ENCODE data around the gene CACNA1C.
A peak's percentile ranks its signal among the peaks of the same experiment; 100 is the strongest.

Gene CACNA1C

DNA sequence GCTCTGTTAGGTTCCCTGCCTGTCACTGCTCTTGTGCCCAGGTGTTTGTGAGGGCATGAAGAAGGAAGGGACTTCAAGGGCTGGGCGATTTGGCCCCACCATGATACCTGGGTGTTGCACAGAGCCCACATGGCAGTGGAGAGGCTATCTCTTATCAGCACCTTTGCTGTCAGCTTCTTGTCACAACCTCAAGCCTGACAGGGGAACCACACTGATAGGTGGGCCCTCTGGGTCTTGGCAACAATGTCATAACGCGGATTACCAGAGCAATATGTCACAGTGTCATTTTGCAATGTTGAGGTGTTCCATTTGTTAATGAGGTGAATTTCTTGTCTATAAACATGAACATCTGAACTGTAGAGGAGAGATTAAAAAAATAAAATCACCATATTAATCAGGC is 22.9 kb upstream of the CACNA1C start:
- no peaks in the 10 kb centered on the region for H3K9me3 ChIP-seq (replicated peaks in 1 of 11)
- H3K4me3 ChIP-seq, result no peak overlapping the region
- TF ChIP-seq Cebpa-rat (IDR thresholded peaks at IDR 0.05), result no peak
- H3K4me1 ChIP-seq, result peaks cover 0 to 7% (median 4%) of the 10 kb centered on the region in 10 experiments; a peak in 8 of 20 replicates
- H3K36me3 ChIP-seq, result no peaks in the 10 kb centered on the region
- peaks cover 0 to 8% (median 0%) of the 10 kb centered on the region in 11 experiments; a peak in 3 of 22 replicates for H3K27me3 ChIP-seq
- H3K9ac ChIP-seq, result no peak overlapping the region
- H4K20me1 ChIP-seq, result no peaks in the 10 kb centered on the region
- H3K4me2 ChIP-seq, result no peak overlapping the region
- no peak overlapping the region for H3K27ac ChIP-seq

DNA sequence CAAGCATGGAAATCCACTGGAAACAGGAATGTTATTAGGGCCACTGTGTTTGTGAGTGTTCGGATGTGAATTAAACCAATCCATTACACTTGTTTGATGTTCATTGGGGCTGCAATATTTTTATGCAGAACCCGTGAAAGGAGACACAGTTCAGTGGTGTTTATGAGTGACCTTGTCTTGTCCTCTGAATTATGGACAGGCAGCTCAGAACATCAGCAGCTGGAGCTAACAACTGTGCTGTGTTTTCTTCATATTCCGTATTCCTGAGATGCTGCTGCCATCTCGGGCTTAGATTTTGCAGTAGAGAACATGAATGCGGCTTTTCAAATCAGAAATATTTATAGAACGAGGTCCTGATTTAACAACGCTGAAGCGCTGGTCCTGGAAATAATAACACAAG is 20.3 kb upstream of the CACNA1C start:
- TF ChIP-seq Cebpa-rat (IDR thresholded peaks at IDR 0.05), result no peak
- Histone ChIP-seq H3K4me3 (no peak overlapping the region), H3K9ac (no peak overlapping the region), H3K27ac (no peak overlapping the region), H3K4me1 (peaks cover 5 to 19% (median 14%) of the 10 kb centered on the region in 10 experiments; a peak in 18 of 20 replicates), H3K9me3 (replicated peaks in 1 of 11) (no peaks in the 10 kb centered on the region), H3K4me2 (no peak overlapping the region), H4K20me1 (no peaks in the 10 kb centered on the region), H3K27me3 (peaks cover 0 to 8% (median 0%) of the 10 kb centered on the region in 11 experiments; a peak in 4 of 22 replicates), H3K36me3 (no peaks in the 10 kb centered on the region)

- peak overlapping the region; percentile 22 to 57 (median 42); a peak in 16 of 20 replicates for H3K4me3 ChIP-seq
- H3K9me3 ChIP-seq (replicated peaks in 1 of 11), result no peaks in the 10 kb centered on the region
- no peak for TF ChIP-seq Cebpa-rat (IDR thresholded peaks at IDR 0.05)
- peak overlapping the region in 4 of 11 experiments; percentile 8 to 34 (median 23); a peak in 3 of 22 replicates for H3K9ac ChIP-seq
- H3K27ac ChIP-seq, result no peak overlapping the region
- H3K4me1 ChIP-seq, result peaks cover 5 to 19% (median 14%) of the 10 kb centered on the region in 10 experiments; a peak in 18 of 20 replicates
- peak overlapping the region; percentile 71 to 96 (median 81) for H3K4me2 ChIP-seq
- H4K20me1 ChIP-seq, result no peaks in the 10 kb centered on the region
- peaks cover 0 to 8% (median 0%) of the 10 kb centered on the region in 11 experiments; a peak in 4 of 22 replicates for H3K27me3 ChIP-seq
- H3K36me3 ChIP-seq, result no peaks in the 10 kb centered on the region
Observed at GRCh38 chr12:2034633-2035430, 18.0 kb upstream of the CACNA1C start.

- no peaks in the 10 kb centered on the region for H4K20me1 ChIP-seq
- H3K9ac ChIP-seq, result peak overlapping the region in 2 of 11 experiments; percentile 8 to 30; a peak in 2 of 22 replicates
- no peak for TF ChIP-seq Cebpa-rat (IDR thresholded peaks at IDR 0.05)
- H3K4me3 ChIP-seq, result peak overlapping the region; percentile 22 to 57 (median 42); a peak in 15 of 20 replicates
- no peaks in the 10 kb centered on the region for H3K36me3 ChIP-seq
- peaks cover 0 to 8% (median 0%) of the 10 kb centered on the region in 11 experiments; a peak in 4 of 22 replicates for H3K27me3 ChIP-seq
- H3K4me1 ChIP-seq, result peaks cover 5 to 19% (median 14%) of the 10 kb centered on the region in 10 experiments; a peak in 18 of 20 replicates
- peak overlapping the region; percentile 71 to 96 (median 81) for H3K4me2 ChIP-seq
- H3K27ac ChIP-seq, result no peak overlapping the region
- no peaks in the 10 kb centered on the region for H3K9me3 ChIP-seq (replicated peaks in 1 of 11)
Observed at GRCh38 chr12:2035431-2036055, 17.2 kb upstream of the CACNA1C start.

GRCh38 chr12:2039034-2039433 is 13.8 kb upstream of the CACNA1C start:
- Histone ChIP-seq H3K27me3 (peaks cover 0 to 6% (median 0%) of the 10 kb centered on the region in 11 experiments; a peak in 3 of 22 replicates), H3K4me3 (no peak overlapping the region), H3K27ac (no peak overlapping the region), H3K9ac (no peak overlapping the region), H3K4me1 (peaks cover 5 to 19% (median 14%) of the 10 kb centered on the region in 10 experiments; a peak in 18 of 20 replicates), H3K9me3 (replicated peaks in 1 of 11) (no peaks in the 10 kb centered on the region), H4K20me1 (no peaks in the 10 kb centered on the region), H3K36me3 (no peaks in the 10 kb centered on the region), H3K4me2 (no peak overlapping the region)
- no peak for TF ChIP-seq Cebpa-rat (IDR thresholded peaks at IDR 0.05)

DNA sequence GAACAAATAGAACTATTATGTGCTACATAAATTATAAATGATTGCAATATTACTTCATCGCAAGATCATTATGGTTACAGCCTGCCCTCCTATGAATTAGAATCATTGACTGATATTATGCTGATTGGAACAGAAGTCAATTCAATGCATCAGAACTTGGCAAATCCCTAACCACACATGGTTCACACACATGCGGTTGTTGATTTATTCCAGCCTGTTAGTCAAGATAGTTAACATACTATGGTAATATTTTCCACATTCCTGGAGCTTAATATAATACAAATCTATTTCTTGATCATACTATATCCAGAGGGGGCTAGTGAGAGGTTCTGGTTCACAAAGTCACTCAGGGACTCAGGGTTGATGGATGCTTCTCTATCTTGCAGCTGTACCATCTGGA is 9.7 kb upstream of the CACNA1C start:
- H3K36me3 ChIP-seq, result no peaks in the 10 kb centered on the region
- no peaks in the 10 kb centered on the region for H3K4me1 ChIP-seq
- no peak overlapping the region for H3K27ac ChIP-seq
- 0 out of 22 replicates have a peak, but pooled peaks cover 0 to 2% (median 0%) of the 10 kb centered on the region in 11 experiments for H4K20me1 ChIP-seq
- H3K4me2 ChIP-seq, result no peak overlapping the region
- H3K4me3 ChIP-seq, result no peak overlapping the region
- H3K9me3 ChIP-seq (replicated peaks in 1 of 11), result no peaks in the 10 kb centered on the region
- no peaks in the 10 kb centered on the region; a peak in 1 of 22 replicates for H3K27me3 ChIP-seq
- TF ChIP-seq Cebpa-rat (IDR thresholded peaks at IDR 0.05), result no peak
- no peak overlapping the region for H3K9ac ChIP-seq

GRCh38 chr12:2044165-2044564 is 8.6 kb upstream of the CACNA1C start:
- Histone ChIP-seq H3K27ac (no peak overlapping the region), H3K9ac (no peak overlapping the region), H3K9me3 (replicated peaks in 1 of 11) (no peaks in the 10 kb centered on the region), H3K4me2 (no peak overlapping the region), H3K4me1 (no peaks in the 10 kb centered on the region), H3K27me3 (peaks cover 0 to 6% (median 2%) of the 10 kb centered on the region in 11 experiments; a peak in 8 of 22 replicates), H4K20me1 (peaks cover 0 to 9% (median 0%) of the 10 kb centered on the region in 11 experiments; a peak in 2 of 22 replicates), H3K4me3 (no peak overlapping the region), H3K36me3 (no peaks in the 10 kb centered on the region)
- TF ChIP-seq Cebpa-rat (IDR thresholded peaks at IDR 0.05), result no peak

DNA sequence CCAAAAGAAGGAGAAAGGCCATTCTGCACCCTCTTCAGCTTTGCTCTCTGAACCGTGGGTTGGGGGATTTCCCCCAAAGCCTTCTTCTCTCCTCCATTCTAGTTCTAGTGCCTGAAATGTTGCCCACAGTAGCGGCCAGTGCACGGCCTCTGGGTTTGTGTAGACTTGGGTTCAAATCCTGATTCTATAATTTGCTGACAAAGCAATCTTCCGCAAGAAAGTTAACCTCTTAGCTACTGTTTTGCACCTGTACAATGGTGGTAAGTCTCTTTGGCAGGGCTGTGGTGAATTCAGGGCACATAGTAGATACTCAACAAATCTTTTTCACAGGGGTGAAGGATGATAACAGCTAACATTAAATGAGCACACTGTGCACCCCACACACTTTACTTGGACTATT is 5.8 kb upstream of the CACNA1C start:
- no peak overlapping the region for H3K4me3 ChIP-seq
- H3K9ac ChIP-seq, result no peak overlapping the region
- no peak overlapping the region for H3K27ac ChIP-seq
- H3K27me3 ChIP-seq, result peaks cover 22 to 33% (median 30%) of the 10 kb centered on the region in 11 experiments
- peaks cover 0 to 4% (median 0%) of the 10 kb centered on the region in 10 experiments; a peak in 3 of 20 replicates for H3K4me1 ChIP-seq
- H3K36me3 ChIP-seq, result no peaks in the 10 kb centered on the region
- H3K9me3 ChIP-seq (replicated peaks in 1 of 11), result no peaks in the 10 kb centered on the region
- H4K20me1 ChIP-seq, result peaks cover 0 to 13% (median 0%) of the 10 kb centered on the region in 11 experiments; a peak in 7 of 22 replicates
- H3K4me2 ChIP-seq, result no peak overlapping the region
- no peak for TF ChIP-seq Cebpa-rat (IDR thresholded peaks at IDR 0.05)

DNA sequence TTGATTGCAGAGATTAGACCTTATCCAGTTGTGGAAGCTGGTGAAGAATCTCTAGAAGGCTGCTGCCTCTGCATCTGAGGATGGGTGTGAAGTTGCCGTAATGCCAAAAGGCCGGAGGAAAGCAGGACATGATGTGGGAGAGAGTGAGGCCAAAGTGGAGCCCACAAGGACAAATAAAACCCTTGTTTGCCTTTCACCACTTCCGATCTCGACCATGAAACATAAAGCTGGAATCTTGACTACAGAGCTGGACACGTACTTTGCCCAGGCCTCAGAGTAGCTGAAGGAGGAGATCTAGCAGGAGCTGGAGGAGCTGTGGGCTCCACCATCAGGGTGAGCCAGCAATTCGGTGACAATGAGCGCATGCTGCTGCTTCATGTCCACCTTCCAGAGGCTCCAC is 5.0 kb upstream of the CACNA1C start:
- TF ChIP-seq Cebpa-rat (IDR thresholded peaks at IDR 0.05), result no peak

More for the DNA sequence above, 5.0 kb upstream of the CACNA1C start:
- Histone ChIP-seq H4K20me1 (peaks cover 0 to 16% (median 0%) of the 10 kb centered on the region in 11 experiments; a peak in 7 of 22 replicates), H3K9me3 (replicated peaks in 1 of 11) (no peaks in the 10 kb centered on the region), H3K27me3 (peaks cover 29 to 40% (median 38%) of the 10 kb centered on the region in 11 experiments), H3K4me3 (no peak overlapping the region), H3K9ac (no peak overlapping the region), H3K4me2 (no peak overlapping the region), H3K27ac (no peak overlapping the region), H3K4me1 (peaks cover 0 to 8% (median 0%) of the 10 kb centered on the region in 10 experiments; a peak in 4 of 20 replicates), H3K36me3 (no peaks in the 10 kb centered on the region)
